MCF 10A (cell line): ENCODE results near the gene GBE1. TPM values are rescaled to one million over a fixed set of nuclear protein-coding genes. Genes with fewer than 3 reads are reported as not detected.

Experiments used
- BruUV-seq: library from RNA; stranded (reverse); fragments of 400-500 nt; replicated peaks from 2 replicates; lab custom pipeline; 2021; lab: Mats Ljungman, UMichigan
- CTCF ChIA-PET: fragments of 300-600 bp; sonication (Branson Sonifier 250); formaldehyde crosslinking; extraction: SDS; loops from one replicate; lab custom pipeline; 2021; ENCODE audit warnings: antibody characterized with exemption, inconsistent platforms; lab: Yijun Ruan, JAX
- POLR2A ChIA-PET: fragments of 300-600, 350-650 bp; sonication (Branson Sonifier 250); formaldehyde crosslinking; extraction: SDS; loops from one replicate; lab custom pipeline; 2020; ENCODE audit warnings: antibody characterized with exemption, inconsistent platforms; lab: Yijun Ruan, JAX
- DNase-seq: peaks from one replicate; pipeline ENCODE4 v3.0.0-alpha.2; 2018; ENCODE audit not compliant: unreplicated experiment
- H3K27ac Mint-ChIP-seq: one replicate; pipeline ENCODE4 v1.8.0; 2022; ENCODE audit warnings: mild to moderate bottlenecking, low read depth, mixed read lengths; ENCODE audit not compliant: unreplicated experiment
- H3K27me3 Mint-ChIP-seq: one replicate; pipeline ENCODE4 v1.8.0; 2022; ENCODE audit warnings: mixed read lengths; ENCODE audit not compliant: insufficient read depth, unreplicated experiment
- H3K36me3 Mint-ChIP-seq: one replicate; pipeline ENCODE4 v1.8.0; 2022; ENCODE audit warnings: mild to moderate bottlenecking, moderate library complexity, mixed read lengths; ENCODE audit not compliant: insufficient read depth, unreplicated experiment
- H3K4me1 Mint-ChIP-seq: one replicate; pipeline ENCODE4 v1.8.0; 2022; ENCODE audit warnings: mixed read lengths; ENCODE audit not compliant: insufficient read depth, unreplicated experiment
- H3K4me3 Mint-ChIP-seq: one replicate; pipeline ENCODE4 v1.8.0; 2022; ENCODE audit warnings: mild to moderate bottlenecking, moderate library complexity, mixed read lengths; ENCODE audit not compliant: unreplicated experiment
- H3K9me3 Mint-ChIP-seq: one replicate; pipeline ENCODE4 v1.8.0; 2022; ENCODE audit warnings: mixed read lengths; ENCODE audit not compliant: unreplicated experiment
- CTCF ChIP-seq: fragments of 200-600 bp; IDR thresholded peaks from one replicate; pipeline ENCODE4 v1.8.0; 2022; ENCODE audit warnings: antibody characterized with exemption, mild to moderate bottlenecking; ENCODE audit not compliant: unreplicated experiment
- intact Hi-C: fragments of 100-400 bp; cut with micrococcal nuclease; formaldehyde crosslinking; loops from 2 replicates; pipeline ENCODE4 v1.14.1; 2022
- total RNA-seq: library from RNA; stranded (reverse); gene quantifications from 2 replicates; pipeline ENCODE4 v1.2.3, GENCODE V29; 2022

GBE1 gene
- total RNA-seq, 1 experiment from 2014 or later: 41.8 TPM

GRCh38 chr3:81451611-81452010 is 309.8 kb downstream of the GBE1 start:
- H3K36me3 Mint-ChIP-seq: no peaks in the 10 kb centered on the region
- H3K4me1 Mint-ChIP-seq: no peaks in the 10 kb centered on the region
- no peak overlapping the region for H3K27ac Mint-ChIP-seq
- ChIA-PET CTCF (interaction anchor here (0.8 kb wide), 1 partner anchor 39 kb away, joined by 3 read pairs; no protein-coding TSS in a partner anchor), POLR2A (interaction anchor here (0.8 kb wide), 1 partner anchor 12 kb away, joined by 3 read pairs; no protein-coding TSS in a partner anchor)
- no TSS peak for BruUV-seq
- intact Hi-C loops: no loop called here
- H3K9me3 Mint-ChIP-seq: no peaks in the 10 kb centered on the region
- TF ChIP-seq CTCF: no peak
- no peaks in the 10 kb centered on the region for H3K27me3 Mint-ChIP-seq
- H3K4me3 Mint-ChIP-seq: no peak overlapping the region
- peak; percentile 33 for DNase-seq

GRCh38 chr3:81451140-81451539 is 310.3 kb downstream of the GBE1 start:
- Mint-ChIP-seq H3K36me3 (no peaks in the 10 kb centered on the region), H3K9me3 (no peaks in the 10 kb centered on the region), H3K27me3 (no peaks in the 10 kb centered on the region), H3K27ac (no peak overlapping the region), H3K4me1 (no peaks in the 10 kb centered on the region), H3K4me3 (no peak overlapping the region)
- ChIA-PET POLR2A (interaction anchor here (0.8 kb wide), 1 partner anchor 12 kb away, joined by 3 read pairs; no protein-coding TSS in a partner anchor), CTCF (interaction anchor here (0.5 to 0.8 kb wide), 4 partner anchors 39 to 404 kb away, joined by 3 read pairs; no protein-coding TSS in a partner anchor)
- intact Hi-C loops: no loop called here
- no TSS peak for BruUV-seq
- no peak for TF ChIP-seq CTCF
- no peak for DNase-seq

GRCh38 chr3:81446806-81447205 is 314.6 kb downstream of the GBE1 start:
- no peak for TF ChIP-seq CTCF
- Mint-ChIP-seq H3K9me3 (no peaks in the 10 kb centered on the region), H3K36me3 (peaks cover 4% of the 10 kb centered on the region), H3K27me3 (no peaks in the 10 kb centered on the region), H3K4me3 (no peak overlapping the region), H3K4me1 (peaks cover 12% of the 10 kb centered on the region), H3K27ac (no peak overlapping the region)
- DNase-seq: no peak
- intact Hi-C loops: no loop called here
- BruUV-seq: no TSS peak
- CTCF ChIA-PET: no interaction called here
- POLR2A ChIA-PET: no interaction called here

GRCh38 chr3:81445712-81446111 is 315.7 kb downstream of the GBE1 start:
- BruUV-seq: no TSS peak
- peaks cover 4% of the 10 kb centered on the region for H3K36me3 Mint-ChIP-seq

More at GRCh38 chr3:81445712-81446111, 315.7 kb downstream of the GBE1 start:
- Mint-ChIP-seq H3K27ac (no peak overlapping the region), H3K4me3 (no peak overlapping the region), H3K4me1 (peaks cover 12% of the 10 kb centered on the region), H3K27me3 (no peaks in the 10 kb centered on the region), H3K9me3 (no peaks in the 10 kb centered on the region)
- TF ChIP-seq CTCF: no peak
- ChIA-PET CTCF (interaction anchor here (0.7 kb wide), 1 partner anchor 198 kb away, joined by 4 read pairs; no protein-coding TSS in a partner anchor), POLR2A (no interaction called here)
- intact Hi-C loops: no loop called here
- no peak for DNase-seq
